ENCODE measurements around the gene RLN3.

RLN3 gene

DNA sequence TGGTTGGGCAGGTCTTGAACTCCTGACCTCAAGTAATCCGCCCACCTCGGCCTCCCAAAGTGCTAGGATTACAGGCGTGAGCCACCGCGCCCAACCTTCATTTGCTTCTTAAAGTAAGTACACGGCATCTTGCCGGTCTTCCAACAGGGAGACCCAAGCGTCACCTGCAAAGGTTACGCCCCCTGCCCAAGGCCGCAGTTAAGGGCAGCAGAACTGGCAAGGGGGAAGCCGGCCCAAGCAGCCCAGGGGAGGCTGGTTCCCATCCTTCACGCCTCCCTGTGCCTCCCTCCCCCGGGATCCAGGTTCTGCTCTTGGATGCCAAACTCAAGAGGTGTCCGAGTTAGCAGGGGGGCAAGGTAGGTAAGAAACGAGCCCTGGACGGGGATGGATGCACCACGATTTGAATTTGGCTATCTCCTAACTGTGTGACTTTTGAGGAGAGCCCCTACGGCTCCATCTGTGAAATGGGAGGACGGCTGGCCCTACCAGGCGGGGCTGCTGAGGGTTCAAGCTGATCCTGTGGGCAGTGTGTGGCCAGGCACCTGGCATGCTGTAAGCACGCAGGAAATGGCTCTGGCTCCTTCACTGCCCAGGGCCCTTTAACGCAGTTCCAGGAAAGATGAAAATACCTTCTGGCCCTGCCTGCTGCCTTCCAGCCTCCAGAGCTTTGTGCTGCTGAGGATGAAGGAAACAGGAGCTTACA, 30.9 kb upstream of the RLN3 start:
- no peak overlapping the region for H3K9ac ChIP-seq (ENCODE audit: low read length)

GRCh38 chr19:13997631-13997962, 30.4 kb upstream of the RLN3 start:
- H3K4me3 ChIP-seq (ENCODE audit: low read length), result no peak overlapping the region
- no peaks in the 10 kb centered on the region for H3K9me3 ChIP-seq (ENCODE audit: control insufficient read depth, low read length)
- H3K27me3 ChIP-seq (ENCODE audit: control insufficient read depth, insufficient read depth, low read length), result no peaks in the 10 kb centered on the region
- no peak overlapping the region for H3K9ac ChIP-seq (ENCODE audit: low read length)
- peaks cover 16% of the 10 kb centered on the region for H3K4me1 ChIP-seq (ENCODE audit: control insufficient read depth, insufficient read depth, low read length)
- peaks cover 6% of the 10 kb centered on the region for H3K36me3 ChIP-seq (ENCODE audit: control insufficient read depth, insufficient read depth, low read length)

More for the DNA sequence above, 30.9 kb upstream of the RLN3 start:
- Histone ChIP-seq H3K36me3 (ENCODE audit: control insufficient read depth, insufficient read depth, low read length) (peaks cover 11% of the 10 kb centered on the region), H3K4me1 (ENCODE audit: control insufficient read depth, insufficient read depth, low read length) (peaks cover 15% of the 10 kb centered on the region), H3K4me3 (ENCODE audit: low read length) (no peak overlapping the region), H3K27me3 (ENCODE audit: control insufficient read depth, insufficient read depth, low read length) (no peaks in the 10 kb centered on the region), H3K9me3 (ENCODE audit: control insufficient read depth, low read length) (no peaks in the 10 kb centered on the region)

DNA sequence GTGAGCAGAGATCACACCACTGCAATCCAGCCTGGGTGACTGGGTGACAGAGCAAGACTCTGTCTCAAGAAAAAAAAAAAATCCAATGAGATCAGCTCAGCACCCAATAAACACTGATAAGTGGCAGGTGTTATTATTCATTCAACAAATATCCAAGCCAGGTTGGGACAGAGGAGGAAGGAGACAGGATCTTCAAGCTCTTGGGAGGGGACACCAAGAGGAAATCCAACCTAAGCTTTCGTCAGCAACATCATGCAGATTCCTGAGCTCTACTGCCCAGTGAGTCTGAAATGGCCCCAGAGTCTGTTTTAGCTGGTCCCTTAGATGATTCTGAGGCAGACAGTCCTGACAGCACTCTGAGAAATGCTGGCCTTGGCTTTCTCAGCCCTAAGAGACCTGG, 29.5 kb upstream of the RLN3 start:
- Histone ChIP-seq H3K36me3 (ENCODE audit: control insufficient read depth, insufficient read depth, low read length) (peaks cover 4% of the 10 kb centered on the region), H3K9me3 (ENCODE audit: control insufficient read depth, low read length) (no peaks in the 10 kb centered on the region), H3K4me3 (ENCODE audit: low read length) (no peak overlapping the region), H3K9ac (ENCODE audit: low read length) (no peak overlapping the region), H3K4me1 (ENCODE audit: control insufficient read depth, insufficient read depth, low read length) (peaks cover 24% of the 10 kb centered on the region), H3K27me3 (ENCODE audit: control insufficient read depth, insufficient read depth, low read length) (no peaks in the 10 kb centered on the region)

GRCh38 chr19:13999085-13999484, 28.9 kb upstream of the RLN3 start:
- peaks cover 30% of the 10 kb centered on the region for H3K4me1 ChIP-seq (ENCODE audit: control insufficient read depth, insufficient read depth, low read length)
- H3K9me3 ChIP-seq (ENCODE audit: control insufficient read depth, low read length), result no peaks in the 10 kb centered on the region
- no peak overlapping the region for H3K4me3 ChIP-seq (ENCODE audit: low read length)
- peaks cover 4% of the 10 kb centered on the region for H3K36me3 ChIP-seq (ENCODE audit: control insufficient read depth, insufficient read depth, low read length)
- H3K9ac ChIP-seq (ENCODE audit: low read length), result no peak overlapping the region
- no peaks in the 10 kb centered on the region for H3K27me3 ChIP-seq (ENCODE audit: control insufficient read depth, insufficient read depth, low read length)

DNA sequence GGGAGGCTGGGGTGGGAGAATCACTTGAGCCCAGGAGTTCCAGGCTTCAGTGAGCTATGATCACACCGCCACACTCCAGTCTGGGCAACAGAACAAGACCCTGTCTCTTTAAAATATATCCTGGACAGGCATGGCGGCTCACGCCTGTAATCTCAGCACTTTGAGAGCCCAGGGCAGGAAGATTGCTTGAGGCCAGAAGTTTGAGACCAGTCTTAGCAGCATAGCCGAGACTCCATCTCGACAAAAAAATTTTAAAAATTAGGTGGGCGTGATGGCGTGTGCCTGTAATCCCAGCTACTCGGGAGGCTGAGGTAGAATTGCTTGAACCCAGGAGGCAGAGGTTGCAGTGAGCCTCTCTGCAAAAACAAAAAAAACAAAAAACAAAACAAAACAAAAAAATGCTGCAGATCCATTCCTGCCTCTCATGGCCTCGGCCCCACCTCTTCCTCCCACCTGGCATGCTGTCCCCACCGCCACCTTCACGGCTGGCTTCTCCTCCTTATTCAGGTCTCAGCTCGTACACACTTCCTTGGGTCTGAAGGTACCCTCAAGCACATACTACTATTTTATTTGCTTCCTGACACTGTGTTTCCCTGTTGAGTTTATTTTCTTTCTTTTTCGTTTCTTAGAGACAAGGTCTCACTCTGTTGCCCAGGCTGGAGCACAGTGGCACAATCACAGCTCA, 27.1 kb upstream of the RLN3 start:
- H3K27me3 ChIP-seq (ENCODE audit: control insufficient read depth, insufficient read depth, low read length), result no peaks in the 10 kb centered on the region
- no peak overlapping the region for H3K9ac ChIP-seq (ENCODE audit: low read length)
- H3K4me3 ChIP-seq (ENCODE audit: low read length), result no peak overlapping the region
- H3K36me3 ChIP-seq (ENCODE audit: control insufficient read depth, insufficient read depth, low read length), result peaks cover 4% of the 10 kb centered on the region
- H3K9me3 ChIP-seq (ENCODE audit: control insufficient read depth, low read length), result no peaks in the 10 kb centered on the region
- peaks cover 42% of the 10 kb centered on the region for H3K4me1 ChIP-seq (ENCODE audit: control insufficient read depth, insufficient read depth, low read length)

DNA sequence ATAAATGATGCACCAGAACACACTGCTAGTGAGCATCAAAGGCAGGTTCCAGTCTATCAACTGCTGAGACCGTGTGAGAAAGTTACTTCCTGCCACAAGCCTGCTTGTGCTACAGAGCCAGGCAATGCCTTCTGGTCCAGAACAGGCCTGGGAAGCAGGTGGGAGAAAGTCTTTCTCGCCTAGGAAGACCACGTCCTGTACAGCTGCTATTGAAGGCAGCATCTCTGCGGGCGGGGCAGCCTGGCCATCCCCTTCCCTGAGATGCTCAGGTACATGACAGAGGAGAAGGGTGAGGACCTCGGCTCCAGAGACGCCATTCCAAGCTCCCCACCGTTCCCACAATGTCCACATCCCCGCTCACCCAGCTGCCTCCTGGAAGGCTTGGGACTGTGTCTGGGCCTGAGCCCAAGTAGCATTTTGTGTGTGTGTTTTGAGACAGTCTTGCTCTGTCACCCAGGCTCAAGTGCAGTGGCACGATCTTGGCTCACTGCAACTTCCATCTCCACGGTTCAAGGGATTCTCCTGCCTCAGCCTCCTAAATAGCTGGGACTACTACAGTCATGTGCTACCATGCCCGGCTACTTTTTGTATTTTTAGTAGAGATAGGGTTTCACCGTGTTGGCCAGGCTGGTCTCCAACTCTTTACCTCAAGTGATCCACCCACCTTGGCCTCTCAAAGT, 25.2 kb upstream of the RLN3 start:
- H3K9me3 ChIP-seq (ENCODE audit: control insufficient read depth, low read length), result no peaks in the 10 kb centered on the region
- no peak overlapping the region for H3K4me3 ChIP-seq (ENCODE audit: low read length)
- peak overlapping the region; percentile 24 for H3K9ac ChIP-seq (ENCODE audit: low read length)
- peaks cover 4% of the 10 kb centered on the region for H3K36me3 ChIP-seq (ENCODE audit: control insufficient read depth, insufficient read depth, low read length)
- peaks cover 39% of the 10 kb centered on the region for H3K4me1 ChIP-seq (ENCODE audit: control insufficient read depth, insufficient read depth, low read length)
- H3K27me3 ChIP-seq (ENCODE audit: control insufficient read depth, insufficient read depth, low read length), result no peaks in the 10 kb centered on the region

DNA sequence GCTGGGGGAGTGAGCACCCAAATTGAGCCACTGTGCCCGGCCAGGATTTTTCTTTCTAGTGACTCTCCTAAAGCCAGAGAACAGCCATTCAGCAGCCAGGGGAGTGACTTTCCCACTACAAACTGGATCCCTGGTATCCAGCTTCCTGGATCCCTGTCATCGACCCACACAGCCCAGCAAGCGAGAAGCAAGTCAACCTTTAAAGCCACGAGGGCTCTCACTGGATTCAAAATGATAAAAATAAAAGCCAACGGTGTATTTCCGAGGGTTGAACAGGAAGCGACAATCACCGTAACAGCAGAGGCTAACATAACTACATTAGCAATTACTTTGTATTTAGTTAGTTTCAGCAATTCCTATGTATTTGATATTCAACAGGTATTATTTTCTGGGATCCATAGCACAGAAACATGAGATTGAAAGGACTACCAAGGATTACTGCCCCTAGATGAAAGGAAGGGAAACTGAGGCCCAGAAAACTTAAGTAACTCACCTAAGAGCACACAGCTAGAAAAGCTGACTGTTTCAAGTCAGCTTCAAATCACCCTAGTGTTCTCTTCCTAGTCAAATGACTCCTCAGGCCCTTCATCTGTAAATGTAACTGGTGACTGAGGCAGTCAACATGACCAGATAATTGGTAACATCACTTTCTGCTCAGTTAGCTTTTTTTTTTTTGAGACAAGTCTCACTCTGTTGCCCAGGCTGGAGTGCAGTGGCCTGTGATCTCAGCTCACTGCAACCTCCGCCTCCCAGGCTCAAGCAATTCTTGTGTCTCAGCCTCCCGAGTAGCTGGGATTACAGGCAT, 24.5 kb upstream of the RLN3 start:
- H3K27me3 ChIP-seq (ENCODE audit: control insufficient read depth, insufficient read depth, low read length), result no peaks in the 10 kb centered on the region
- no peak overlapping the region for H3K4me3 ChIP-seq (ENCODE audit: low read length)
- peak overlapping the region; percentile 24 for H3K9ac ChIP-seq (ENCODE audit: low read length)
- peaks cover 4% of the 10 kb centered on the region for H3K36me3 ChIP-seq (ENCODE audit: control insufficient read depth, insufficient read depth, low read length)
- H3K9me3 ChIP-seq (ENCODE audit: control insufficient read depth, low read length), result no peaks in the 10 kb centered on the region
- peaks cover 33% of the 10 kb centered on the region for H3K4me1 ChIP-seq (ENCODE audit: control insufficient read depth, insufficient read depth, low read length)

- no peak overlapping the region for H3K4me3 ChIP-seq (ENCODE audit: low read length)
- H3K36me3 ChIP-seq (ENCODE audit: control insufficient read depth, insufficient read depth, low read length), result peaks cover 4% of the 10 kb centered on the region
- H3K9me3 ChIP-seq (ENCODE audit: control insufficient read depth, low read length), result no peaks in the 10 kb centered on the region
- peaks cover 29% of the 10 kb centered on the region for H3K4me1 ChIP-seq (ENCODE audit: control insufficient read depth, insufficient read depth, low read length)
- no peaks in the 10 kb centered on the region for H3K27me3 ChIP-seq (ENCODE audit: control insufficient read depth, insufficient read depth, low read length)
- H3K9ac ChIP-seq (ENCODE audit: low read length), result peak overlapping the region; percentile 32
Observed at GRCh38 chr19:14004619-14005348, 23.2 kb upstream of the RLN3 start.

DNA sequence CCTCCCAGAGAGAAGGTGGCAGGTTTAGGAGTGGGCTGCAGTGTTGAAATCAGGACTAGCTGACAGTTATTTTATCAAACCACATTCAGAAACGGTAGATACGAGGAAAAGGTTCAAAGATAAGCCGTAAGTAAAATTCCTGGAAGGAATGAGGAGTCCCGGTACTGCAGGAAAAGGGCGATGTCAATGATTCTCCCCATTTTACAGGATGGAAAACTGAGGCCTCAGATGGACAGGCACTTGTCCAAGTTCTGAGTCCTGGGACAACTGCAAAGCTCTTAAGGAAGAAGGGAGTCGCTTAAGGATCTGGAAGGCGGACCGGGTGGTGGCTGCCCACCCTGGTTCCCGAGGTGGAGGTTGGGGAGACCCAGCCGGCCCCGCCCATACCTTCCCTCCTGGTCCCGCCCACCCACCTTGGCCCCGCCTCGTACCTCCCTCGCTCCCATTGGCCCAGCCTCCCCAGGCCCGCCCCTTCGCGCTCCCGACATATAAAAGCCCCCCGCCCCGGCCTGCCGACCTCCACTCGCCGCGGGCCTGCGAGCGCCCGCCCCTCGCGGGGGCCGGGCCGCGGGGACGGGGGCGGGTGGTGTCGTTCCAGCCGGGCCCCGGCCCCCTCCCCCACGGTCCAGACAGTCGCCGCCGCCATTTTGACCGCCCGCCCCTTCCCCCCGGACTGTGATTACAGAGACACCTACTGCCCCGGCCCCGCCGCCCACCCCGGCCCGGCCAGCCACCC, 22.4 kb upstream of the RLN3 start:
- H3K9me3 ChIP-seq (ENCODE audit: control insufficient read depth, low read length), result no peaks in the 10 kb centered on the region
- H3K27me3 ChIP-seq (ENCODE audit: control insufficient read depth, insufficient read depth, low read length), result no peaks in the 10 kb centered on the region
- H3K4me3 ChIP-seq (ENCODE audit: low read length), result no peak overlapping the region
- peaks cover under 1% of the 10 kb centered on the region for H3K36me3 ChIP-seq (ENCODE audit: control insufficient read depth, insufficient read depth, low read length)
- H3K9ac ChIP-seq (ENCODE audit: low read length), result peak overlapping the region; percentile 74
- peaks cover 29% of the 10 kb centered on the region for H3K4me1 ChIP-seq (ENCODE audit: control insufficient read depth, insufficient read depth, low read length)

GRCh38 chr19:14006085-14006765, 21.7 kb upstream of the RLN3 start, which contains the start of gene RFX1:
Gene RFX1, minus strand, starts transcription at chr19:14006320. Its CDS starts 12,477 bp downstream, at chr19:13993843.
- Histone ChIP-seq H3K9ac (ENCODE audit: low read length) (peak within 1 kb of the TSS; percentile 96), H3K4me3 (ENCODE audit: low read length) (peak within 1 kb of the TSS; percentile 43), H3K9me3 (ENCODE audit: control insufficient read depth, low read length) (no peaks in the 10 kb centered on the region), H3K4me1 (ENCODE audit: control insufficient read depth, insufficient read depth, low read length) (peaks cover 29% of the 10 kb centered on the region), H3K36me3 (ENCODE audit: control insufficient read depth, insufficient read depth, low read length) (no peaks in the 10 kb centered on the region), H3K27me3 (ENCODE audit: control insufficient read depth, insufficient read depth, low read length) (no peaks in the 10 kb centered on the region)

Measured in mucosa of stomach (tissue), 1 donor.